Hepatocyte (in vitro differentiated cells): Measurements from ENCODE around the gene KIAA0319L.

Experiments
- CTCF ChIP-seq: fragments of 200-600 bp; sonication (generic); IDR thresholded peaks from 2 replicates; pipeline ENCODE4 v1.5.1; 2016; ENCODE audit warnings: antibody characterized with exemption, mild to moderate bottlenecking; ENCODE audit not compliant: poor library complexity
- EZH2 ChIP-seq: fragments of 200-600 bp; sonication (generic); IDR thresholded peaks from 2 replicates; pipeline ENCODE4 v1.6.1; 2016; ENCODE audit warnings: antibody characterized with exemption, mild to moderate bottlenecking, borderline replicate concordance
- EZH2phosphoT487 ChIP-seq: fragments of 200-600 bp; sonication (generic); IDR thresholded peaks from one replicate; pipeline ENCODE4 v1.6.1; 2018; ENCODE audit warnings: antibody characterized with exemption, mild to moderate bottlenecking, low read depth, moderate library complexity; ENCODE audit not compliant: unreplicated experiment, severe bottlenecking

- no peak for TF ChIP-seq CTCF
- no peak for TF ChIP-seq EZH2
- no peak for TF ChIP-seq EZH2phosphoT487
Measured at GRCh38 chr1:35569936-35570335, 12.7 kb upstream of the KIAA0319L start.
